IPS DF 4.7 (cell line): ENCODE measurements around the gene KPNA3.
A peak's percentile ranks its signal among the peaks of the same experiment; 100 is the strongest.

Experiments used
- DNase-seq: peaks from one replicate; pipeline ENCODE4 v3.0.0-alpha.2; 2013; ENCODE audit warnings: low spot score; ENCODE audit errors: extremely low read depth

The KPNA3 gene

DNA sequence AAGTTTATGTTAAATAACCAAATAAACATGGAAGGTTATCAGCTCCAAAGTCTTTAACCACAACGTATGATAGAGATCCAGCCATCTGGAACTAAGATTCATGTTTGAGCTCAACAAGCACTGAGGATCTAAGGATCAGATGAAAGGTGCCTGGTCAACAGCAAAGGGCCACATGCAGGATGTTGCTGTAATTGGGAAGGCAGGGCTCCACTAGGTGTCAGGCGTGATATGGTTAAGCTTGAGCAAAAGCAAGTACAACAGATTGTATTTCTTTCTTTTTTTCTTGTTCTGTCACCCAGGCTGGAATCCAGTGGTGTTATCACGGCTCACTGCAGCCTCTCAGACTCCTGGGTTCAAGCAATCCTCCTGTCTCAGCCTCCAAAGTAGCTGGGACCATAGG lies 113.2 kb downstream of the KPNA3 start:
- DNase-seq = no peak

DNA sequence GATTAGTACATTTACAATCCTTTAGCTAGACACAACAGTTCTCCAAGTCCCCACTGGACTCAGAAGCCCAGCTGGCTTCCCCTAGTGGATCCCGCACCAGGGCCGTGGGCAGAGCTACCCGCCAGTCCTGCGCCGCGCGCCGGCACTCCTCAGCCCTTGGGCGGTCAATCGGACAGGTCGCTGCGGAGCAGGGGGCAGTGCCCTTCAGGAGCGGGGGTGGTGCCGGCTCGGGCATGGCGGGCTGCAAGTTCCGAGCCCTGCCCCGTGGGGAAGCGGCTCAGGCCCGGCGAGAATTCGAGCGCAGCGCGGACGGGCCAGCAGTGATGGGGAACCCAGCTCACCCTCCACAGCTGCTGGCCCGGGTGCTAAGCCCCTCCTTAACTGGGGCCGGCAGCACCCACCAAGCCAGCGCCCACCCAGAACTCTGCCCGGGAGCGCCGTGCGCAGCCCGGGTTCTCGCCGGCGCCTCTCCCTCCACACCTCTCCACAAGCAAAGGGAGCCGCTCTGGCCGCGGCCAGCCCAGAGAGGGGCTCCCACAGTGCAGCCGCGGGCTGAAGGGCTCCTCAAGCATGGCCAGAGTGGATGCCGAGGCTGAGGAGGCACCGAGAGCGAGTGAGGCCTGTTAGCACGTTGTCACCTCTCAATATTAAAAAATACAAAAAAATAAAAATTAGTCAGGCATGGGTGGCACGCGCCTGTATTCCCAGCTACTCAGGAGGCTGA lies 114.1 kb downstream of the KPNA3 start:
- no peak for DNase-seq

DNA sequence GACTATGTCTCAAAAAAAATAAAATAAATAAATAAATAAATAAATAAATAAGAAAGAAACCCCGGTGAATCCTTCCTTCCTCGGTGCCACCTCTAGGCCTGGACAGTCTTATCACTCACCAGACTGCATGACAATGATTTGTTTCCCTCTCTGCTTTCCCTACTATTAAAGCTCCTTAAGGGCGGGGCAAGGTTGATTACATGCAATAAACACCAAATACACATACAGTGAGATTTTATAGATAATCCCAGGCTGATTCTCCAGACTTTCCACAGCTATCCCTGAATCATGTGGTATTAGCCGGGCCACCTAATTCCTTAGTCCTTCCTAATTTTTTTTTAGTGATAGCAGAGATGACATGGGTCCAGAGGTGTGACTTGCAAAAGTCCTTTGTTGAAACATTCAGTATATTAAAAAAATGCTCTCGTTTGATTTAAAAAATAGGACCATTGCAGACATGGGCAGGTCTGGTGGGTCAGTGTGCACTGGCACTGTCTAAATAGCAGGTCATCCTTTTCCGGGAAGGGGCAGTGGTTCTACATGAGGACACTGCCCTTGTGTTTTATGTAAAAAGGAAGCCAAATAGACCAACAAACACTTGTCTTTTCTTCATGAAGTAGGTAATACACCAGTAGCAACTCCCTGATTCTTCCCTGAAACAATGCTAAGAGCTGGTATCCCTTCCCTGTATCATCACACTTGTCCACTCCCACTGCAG lies 115.7 kb downstream of the KPNA3 start:
- no peak for DNase-seq

DNA sequence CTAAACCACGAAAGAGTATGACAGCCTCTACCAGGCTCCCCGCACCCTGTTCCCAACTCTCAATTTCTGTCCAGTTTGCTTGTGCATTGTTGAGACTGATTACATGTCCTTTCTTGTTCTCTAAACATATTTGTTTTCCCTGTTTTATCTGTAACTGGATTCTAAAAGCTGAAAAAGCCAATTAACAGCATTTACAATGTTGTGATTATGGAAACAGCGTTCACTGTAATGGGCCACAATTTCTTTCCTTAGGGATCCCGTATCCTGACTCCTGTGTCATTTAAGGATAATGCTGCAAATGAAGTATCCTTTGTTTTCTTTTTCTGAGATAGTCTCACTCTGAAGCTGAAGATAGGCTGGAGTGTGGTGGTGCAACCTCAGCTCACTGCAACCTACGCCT lies 121.7 kb downstream of the KPNA3 start:
- DNase-seq = no peak

DNA sequence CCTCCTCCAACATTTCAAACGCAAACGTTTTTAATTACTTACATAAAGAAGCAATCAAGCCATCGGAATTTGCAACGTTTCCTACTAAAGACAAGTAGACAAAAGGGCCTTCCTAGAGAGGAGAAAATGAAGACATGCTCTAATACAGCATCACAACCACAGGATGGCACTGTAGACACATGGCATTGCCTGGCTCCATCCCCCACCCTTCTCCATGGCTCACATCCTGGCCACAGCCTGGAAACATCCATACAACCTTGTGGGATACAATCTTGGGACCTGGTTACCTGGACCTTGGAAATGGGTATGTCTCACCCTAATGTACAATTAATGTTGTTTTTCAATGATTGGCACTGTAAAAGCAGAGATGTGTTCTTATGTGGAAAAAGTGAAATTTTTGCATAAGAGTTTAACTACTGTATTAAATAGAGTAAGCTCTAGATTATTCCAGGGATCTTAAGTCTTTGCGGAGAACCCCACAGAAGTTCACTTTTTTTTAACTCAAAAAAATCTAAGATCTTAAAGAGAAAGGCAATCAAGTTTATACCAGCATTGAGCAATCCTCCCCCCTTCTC lies 122.7 kb downstream of the KPNA3 start:
- peak; percentile 36 for DNase-seq

DNA sequence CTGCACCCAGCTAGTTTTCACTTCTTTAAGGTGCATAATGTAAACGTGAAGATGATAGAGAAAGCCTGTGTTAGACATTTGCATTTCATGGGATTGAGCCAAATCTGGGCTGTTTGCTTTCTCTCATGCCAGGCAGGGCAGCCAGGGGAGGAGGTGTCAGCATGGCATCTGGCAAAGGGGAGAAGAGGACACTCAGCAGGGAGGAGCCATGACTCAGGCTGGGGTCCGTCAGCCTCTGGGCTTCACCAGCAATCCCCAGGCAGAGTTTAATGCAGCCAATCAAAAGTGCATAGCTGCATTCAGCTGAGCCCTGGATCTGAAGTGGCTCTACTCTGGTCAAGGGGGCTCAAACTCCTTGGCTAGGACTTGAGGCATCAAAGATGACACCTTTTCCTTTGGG lies 124.7 kb downstream of the KPNA3 start:
- DNase-seq = no peak

DNA sequence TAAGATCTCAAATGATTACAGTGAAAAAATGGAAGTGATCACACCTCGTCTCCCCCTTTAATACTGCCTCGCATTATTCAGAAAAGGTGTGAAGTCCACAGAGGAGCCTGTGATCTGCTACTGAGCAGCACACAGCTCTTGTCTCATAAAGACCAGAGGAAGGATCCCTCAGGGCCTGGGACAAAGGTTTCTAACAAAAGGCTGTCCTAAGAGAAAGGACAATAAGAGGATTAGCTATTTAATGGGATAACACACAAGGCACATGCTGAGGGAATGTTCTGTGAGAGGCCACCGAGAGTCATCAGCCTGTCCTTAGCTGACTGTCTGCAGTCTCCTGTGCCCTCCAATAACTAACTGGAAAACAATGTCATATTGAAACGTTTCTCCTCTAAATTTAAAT lies 127.9 kb downstream of the KPNA3 start:
- DNase-seq = no peak

DNA sequence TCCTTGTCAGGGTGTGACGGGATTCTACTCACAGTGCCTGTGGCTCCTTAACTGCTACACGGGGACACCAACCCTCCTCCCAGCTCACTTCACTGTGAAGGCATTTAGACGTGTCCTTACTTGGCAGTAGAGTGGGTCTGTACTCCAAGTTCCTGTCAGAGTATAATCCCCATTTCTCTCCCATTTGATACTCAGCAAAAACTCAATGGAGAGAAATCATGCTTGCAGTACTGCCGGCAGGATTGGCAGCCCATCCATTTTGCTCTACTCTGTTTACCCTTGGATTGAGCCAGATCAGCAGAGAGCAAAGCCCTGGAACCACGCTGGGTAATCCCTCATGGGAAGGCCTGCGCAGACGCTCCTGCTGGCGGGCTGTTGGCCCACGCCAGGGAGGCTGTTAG lies 135.2 kb downstream of the KPNA3 start:
- DNase-seq = no peak

DNA sequence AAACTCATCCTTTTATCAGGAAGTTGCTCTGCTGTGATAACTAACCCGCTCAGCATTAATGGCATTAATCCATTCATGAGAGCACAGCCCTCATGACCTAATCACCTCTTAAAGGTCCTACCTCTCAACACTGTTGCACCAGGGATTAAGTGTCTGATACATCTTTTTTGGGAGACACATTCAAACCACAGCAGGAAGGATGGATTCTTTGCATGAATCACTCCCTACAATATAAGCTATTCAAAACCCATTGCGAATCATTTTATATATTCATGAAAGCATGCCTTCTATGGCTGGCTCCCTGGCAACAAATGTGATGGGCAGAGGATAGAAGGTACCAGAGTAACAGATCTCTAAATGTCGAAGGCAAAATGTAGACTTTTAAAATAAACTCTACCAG lies 136.6 kb downstream of the KPNA3 start:
- DNase-seq = no peak

DNA sequence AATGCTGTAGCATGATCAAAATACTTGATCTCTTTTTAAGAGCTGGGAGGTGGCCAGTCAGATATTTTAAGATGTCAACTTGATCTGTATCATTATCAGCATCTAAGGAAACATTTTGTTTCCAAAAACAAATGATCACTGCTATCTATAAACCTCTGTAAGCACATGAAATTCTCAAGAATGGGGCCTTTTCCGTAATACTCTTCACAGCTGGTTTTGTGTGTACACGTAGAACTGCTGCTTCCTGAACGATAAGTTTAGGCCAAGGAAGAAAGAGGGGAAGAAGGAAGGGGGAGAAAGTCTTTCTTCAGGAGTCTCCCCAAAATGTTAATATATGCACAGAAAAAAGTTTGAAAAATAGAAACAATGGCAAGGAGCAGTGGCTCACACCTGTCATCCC lies 138.5 kb downstream of the KPNA3 start:
- no peak for DNase-seq

DNA sequence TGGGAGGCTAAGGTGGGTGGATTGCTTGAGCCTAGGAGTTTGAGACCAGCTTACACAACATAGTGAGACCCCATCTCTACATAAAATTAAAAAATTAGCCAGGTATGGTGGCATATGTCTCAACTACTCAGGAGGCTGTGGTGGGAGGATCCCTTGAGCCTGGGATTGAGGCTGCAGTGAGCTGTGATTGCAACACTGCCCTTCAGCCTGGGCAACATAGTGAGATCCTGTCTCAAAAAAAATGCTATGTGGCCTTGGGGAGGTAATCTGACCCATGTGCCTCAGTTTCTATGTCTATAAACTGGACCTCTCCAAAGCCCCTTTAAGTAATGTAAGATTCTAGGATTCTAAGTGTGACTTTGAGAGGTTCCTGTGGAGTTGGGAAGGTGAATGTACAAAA lies 139.0 kb downstream of the KPNA3 start:
- no peak for DNase-seq

DNA sequence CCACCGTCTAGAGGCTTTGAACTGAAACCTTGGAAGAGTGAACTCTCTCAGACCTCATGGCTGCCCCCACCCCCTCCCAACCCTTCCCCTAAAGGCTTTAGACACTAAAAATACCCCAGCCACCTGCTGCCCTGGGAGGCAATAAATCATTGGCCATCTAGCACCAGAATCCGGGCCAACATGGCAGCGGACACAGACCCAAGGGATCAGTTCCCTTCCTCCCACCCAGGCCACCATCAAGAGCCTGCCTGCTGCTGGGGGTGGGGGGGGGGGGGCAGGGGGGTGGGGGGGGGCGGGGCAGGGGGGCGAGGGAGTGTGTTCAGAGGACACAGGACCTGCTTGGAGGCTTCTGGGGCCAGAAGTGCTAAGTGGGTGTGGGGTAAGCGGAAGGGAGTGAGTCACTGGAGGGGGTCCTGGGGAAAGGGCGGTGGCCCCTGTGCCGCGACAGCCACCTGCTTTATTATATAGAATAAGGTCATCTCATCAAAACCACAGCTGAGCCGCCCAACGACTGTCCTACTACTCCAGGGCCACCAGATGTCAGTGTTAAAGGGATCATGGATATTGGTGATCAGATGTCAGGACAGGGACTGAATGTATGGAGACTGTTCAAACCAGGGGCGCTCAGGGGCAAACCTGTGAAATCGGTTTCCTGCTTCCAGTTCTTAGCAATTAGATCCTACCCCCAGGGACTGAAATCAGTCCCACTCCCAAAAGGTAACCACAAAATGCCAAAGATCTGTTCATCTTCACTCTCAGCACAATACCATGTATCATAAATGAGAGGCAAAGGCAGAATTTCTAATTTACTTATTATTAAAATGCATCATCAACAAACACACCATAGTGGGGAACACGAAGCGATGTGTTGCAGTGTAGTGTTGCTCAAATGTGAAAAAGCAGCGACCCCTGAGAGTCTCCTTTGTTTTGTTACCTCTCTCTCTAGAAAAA lies 139.9 kb downstream of the KPNA3 start:
- DNase-seq = no peak

DNA sequence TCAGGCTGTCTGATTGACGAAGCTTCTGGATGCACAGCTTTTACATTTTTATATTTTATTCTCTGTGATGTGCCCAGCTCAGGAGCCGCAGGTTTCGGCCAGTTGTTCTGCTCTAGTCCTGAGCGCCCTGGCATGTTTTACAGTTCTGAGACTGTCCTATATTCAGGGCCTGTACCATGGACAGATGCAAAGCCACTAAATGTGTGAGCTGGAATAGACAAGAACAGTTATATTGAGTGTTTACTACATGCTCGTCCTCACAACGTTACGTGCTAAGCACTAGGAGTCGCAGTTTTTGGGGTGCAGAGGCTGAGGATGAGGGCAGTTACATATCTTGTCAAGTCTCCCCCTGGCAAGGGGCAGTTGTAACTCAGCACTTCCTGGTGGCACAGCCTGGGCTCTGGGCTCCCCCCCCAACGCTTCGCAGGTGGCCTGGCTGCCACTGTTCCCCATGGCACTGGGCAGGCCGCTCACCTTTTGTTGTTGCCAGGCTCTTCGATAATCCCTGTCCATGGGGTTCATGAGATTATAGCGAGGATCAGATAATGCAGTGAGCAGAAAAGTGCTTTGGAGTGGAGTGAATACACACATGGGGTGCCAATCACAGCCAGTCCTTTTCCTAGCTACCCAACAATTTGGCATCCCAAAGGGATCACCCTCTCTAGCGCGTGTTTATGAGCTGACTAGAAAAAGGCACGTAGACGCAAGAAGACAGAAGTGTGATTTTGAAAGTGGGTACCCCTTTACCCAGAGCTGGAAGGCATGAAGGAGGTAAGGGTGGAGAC lies 140.7 kb downstream of the KPNA3 start:
- no peak for DNase-seq

DNA sequence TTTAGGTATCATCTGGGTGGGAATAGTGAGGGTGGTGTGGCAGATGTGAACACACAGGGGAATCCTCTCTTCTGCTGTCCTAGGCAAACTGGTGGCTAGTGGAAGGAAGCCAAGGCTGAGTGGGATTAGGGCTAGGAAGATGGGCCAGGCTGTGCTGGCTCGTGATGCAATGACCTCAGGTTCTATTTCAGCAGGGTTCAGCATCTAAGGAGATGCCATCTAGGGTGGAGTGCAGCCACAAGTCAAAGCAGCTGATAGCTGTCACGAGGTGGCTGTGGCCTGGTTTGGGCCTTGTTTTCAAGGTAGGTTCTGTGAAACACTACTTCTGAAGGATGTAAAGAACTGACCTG lies 142.5 kb downstream of the KPNA3 start:
- DNase-seq = no peak
